ENCODE data around the gene SH3TC1. TPM values are rescaled to one million over a fixed set of nuclear protein-coding genes. Genes with fewer than 3 reads are reported as not detected.

The SH3TC1 gene
- 5.3 and 9.5 TPM in 2 replicates for total RNA-seq

DNA sequence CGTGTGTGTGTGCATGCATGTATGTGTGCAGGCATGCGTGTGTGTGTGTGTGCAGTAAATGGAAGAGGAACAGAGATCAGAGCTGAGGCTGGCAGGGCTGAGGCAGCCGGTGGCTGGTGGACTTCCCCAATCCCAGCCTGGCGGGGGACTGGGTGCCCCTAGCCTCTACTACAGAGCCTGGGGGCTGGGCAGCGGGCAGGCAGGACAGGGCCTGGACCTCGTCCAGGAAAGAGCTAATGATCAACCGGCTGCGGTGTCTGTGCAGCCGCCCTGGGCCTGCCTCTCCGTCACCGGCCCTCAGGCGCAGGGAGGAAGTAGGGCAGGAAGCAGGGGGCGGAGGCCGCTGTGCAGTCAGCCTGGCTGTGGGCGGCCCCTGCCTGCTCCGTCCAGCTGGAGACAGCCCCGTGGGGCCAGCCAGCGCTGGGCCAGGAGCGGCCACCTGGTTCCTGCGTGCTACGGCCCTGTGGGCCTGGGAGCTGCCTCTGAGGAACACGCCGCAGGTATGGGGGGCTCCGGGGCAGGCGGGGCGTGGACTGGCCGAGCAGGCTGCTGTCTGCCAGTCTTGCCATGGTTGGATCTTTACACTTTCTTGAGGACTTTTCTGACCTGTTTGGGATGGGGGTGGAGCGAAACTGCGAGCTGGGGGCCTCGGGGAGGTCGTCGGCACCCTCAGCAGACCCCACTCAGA lies at the start of gene SH3TC1:
Gene SH3TC1 (plus strand): TSS at position 385 of the 688 bp plus-strand sequence. CDS start 5,905 bp downstream, outside the sequence.

DNA sequence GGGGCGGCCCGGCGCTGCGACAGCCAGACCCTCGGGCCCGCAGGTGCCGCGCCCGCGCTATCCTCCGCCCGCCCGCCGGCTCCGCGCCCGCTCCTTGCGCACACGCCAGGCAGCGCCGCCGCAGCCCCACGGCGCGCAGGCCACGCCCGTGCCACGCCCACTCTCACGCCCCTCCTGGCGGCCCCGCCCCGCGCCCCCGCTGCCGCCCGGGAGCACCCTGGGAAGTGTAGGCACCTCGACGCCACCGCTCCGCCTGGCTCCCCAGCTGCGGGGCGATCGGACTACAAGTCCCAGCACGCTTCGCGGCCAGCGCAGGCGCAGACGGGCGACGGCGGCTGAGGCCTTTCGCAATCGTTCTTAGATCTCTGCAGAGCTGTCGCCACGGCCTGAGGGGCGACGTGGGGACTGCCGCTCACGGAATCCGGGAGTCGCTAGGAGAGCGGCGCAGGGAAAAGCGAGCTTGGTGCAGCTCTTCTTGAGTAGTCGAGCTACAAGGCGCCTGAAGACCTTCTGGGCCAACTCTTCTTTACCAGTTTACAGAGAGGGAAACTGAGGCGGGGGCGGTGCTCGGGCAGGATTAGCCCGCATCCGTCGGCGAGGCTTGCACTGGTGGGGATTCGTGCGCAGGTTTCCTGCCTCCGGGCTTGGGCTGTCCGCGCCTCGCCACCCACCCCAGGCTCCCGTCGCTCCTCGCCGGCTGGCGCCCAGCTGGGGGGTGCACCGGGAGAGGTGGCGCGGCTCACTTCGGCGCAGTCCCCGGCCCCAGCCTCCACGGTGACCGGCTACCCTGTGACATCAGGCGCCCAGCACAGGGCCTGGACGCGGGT lies 40.2 kb upstream of the SH3TC1 start, which contains the start of gene ABLIM2:
Gene ABLIM2 (minus strand): TSS at position 104 of the 827 bp plus-strand sequence. CDS start 124 bp downstream, outside the sequence.

GRCh38 chr4:8269535-8270417 lies 70.7 kb downstream of the SH3TC1 start, which contains the start of gene HTRA3:
Gene HTRA3 (plus strand): TSS chr4:8269754. CDS start chr4:8269969, 215 bp downstream.

Other genes starting within 250 kb of the SH3TC1 start
- not detected in 2 replicates for gene ABLIM2, start 40.5 kb upstream of the SH3TC1 start, total RNA-seq
- gene HTRA3, start 70.5 kb downstream of the SH3TC1 start, total RNA-seq = 22.4 and 24.6 TPM in 2 replicates
- gene ACOX3, start 241.4 kb downstream of the SH3TC1 start, total RNA-seq = 23.4 and 28.8 TPM in 2 replicates
- gene TRMT44, start 241.5 kb downstream of the SH3TC1 start, total RNA-seq = 5.6 and 11.2 TPM in 2 replicates

Measured in cardiac ventricle fibroblast (primary cell).